Kidney epithelial cell (primary cell): ENCODE measurements around the gene CDRT4. TPM values are rescaled to one million over a fixed set of nuclear protein-coding genes. Genes with fewer than 3 reads are reported as not detected.

Source experiments
- DNase-seq: peaks from one replicate; pipeline ENCODE4 v3.0.0-alpha.2; 2010; ENCODE audit warnings: low read depth
- H3K27me3 ChIP-seq: 2 replicates; pipeline ENCODE4 v1.6.0; 2011; ENCODE audit warnings: low read length; ENCODE audit not compliant: control insufficient read depth, insufficient read depth
- H3K36me3 ChIP-seq: 2 replicates; pipeline ENCODE4 v1.5.1; 2011; ENCODE audit warnings: low read length; ENCODE audit not compliant: control insufficient read depth, insufficient read depth
- H3K4me3 ChIP-seq: 2 replicates; pipeline ENCODE4 v1.5.1; 2011; ENCODE audit warnings: low read depth, mild to moderate bottlenecking, control low read depth, low read length
- total RNA-seq: library from RNA; depleted of rRNA; stranded (reverse); fragments of >200 nt; gene quantifications from 2 replicates; pipeline ENCODE4 v1.2.3, GENCODE V29; 2015
- TF ChIP-seq, protein P1 (sequence below): IDR thresholded peaks from 2 replicates; pipeline ENCODE4 v1.5.1; 2011; ENCODE audit warnings: mild to moderate bottlenecking, moderate library complexity, low read length, control low read depth, inconsistent platforms; ENCODE audit not compliant: insufficient read depth, poor library complexity, severe bottlenecking

The CDRT4 gene
- total RNA-seq, 1 donor from 2014 or later: 3.6 TPM

- DNase-seq: no peak
- Histone ChIP-seq H3K27me3 (no peaks in the 10 kb centered on the region), H3K4me3 (no peak overlapping the region), H3K36me3 (no peaks in the 10 kb centered on the region)
- TF ChIP-seq, protein P1, sequence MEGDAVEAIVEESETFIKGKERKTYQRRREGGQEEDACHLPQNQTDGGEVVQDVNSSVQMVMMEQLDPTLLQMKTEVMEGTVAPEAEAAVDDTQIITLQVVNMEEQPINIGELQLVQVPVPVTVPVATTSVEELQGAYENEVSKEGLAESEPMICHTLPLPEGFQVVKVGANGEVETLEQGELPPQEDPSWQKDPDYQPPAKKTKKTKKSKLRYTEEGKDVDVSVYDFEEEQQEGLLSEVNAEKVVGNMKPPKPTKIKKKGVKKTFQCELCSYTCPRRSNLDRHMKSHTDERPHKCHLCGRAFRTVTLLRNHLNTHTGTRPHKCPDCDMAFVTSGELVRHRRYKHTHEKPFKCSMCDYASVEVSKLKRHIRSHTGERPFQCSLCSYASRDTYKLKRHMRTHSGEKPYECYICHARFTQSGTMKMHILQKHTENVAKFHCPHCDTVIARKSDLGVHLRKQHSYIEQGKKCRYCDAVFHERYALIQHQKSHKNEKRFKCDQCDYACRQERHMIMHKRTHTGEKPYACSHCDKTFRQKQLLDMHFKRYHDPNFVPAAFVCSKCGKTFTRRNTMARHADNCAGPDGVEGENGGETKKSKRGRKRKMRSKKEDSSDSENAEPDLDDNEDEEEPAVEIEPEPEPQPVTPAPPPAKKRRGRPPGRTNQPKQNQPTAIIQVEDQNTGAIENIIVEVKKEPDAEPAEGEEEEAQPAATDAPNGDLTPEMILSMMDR: no peak
These were observed 34.4 kb downstream of the CDRT4 start for GRCh38 chr17:15432807-15433611.

DNA sequence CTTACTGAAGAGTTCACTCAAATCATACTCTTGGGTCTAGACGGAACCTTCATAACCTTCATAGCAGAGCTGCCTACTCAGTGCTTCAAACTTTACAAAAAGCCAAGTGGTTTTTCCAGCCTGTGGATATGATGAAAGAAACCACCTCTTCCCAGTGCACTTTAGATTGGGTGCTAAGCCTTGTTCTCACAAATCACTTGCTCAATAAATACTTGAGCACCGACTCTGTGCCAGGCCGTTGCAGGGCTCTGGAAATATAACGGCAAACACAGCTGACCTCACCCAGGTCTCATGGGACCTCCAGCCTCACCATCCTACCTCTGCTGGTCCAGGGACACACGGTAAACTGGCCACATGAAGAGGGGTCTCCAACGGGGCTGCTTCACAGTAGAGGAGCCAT, 35.7 kb downstream of the CDRT4 start:
- H3K36me3 ChIP-seq: no peaks in the 10 kb centered on the region
- no peaks in the 10 kb centered on the region for H3K27me3 ChIP-seq
- DNase-seq: no peak
- TF ChIP-seq, protein P1: no peak
- no peak overlapping the region for H3K4me3 ChIP-seq

GRCh38 chr17:15431196-15431595, 36.2 kb downstream of the CDRT4 start:
- Histone ChIP-seq H3K36me3 (no peaks in the 10 kb centered on the region), H3K4me3 (no peak overlapping the region), H3K27me3 (no peaks in the 10 kb centered on the region)
- TF ChIP-seq, protein P1: no peak
- DNase-seq: no peak

DNA sequence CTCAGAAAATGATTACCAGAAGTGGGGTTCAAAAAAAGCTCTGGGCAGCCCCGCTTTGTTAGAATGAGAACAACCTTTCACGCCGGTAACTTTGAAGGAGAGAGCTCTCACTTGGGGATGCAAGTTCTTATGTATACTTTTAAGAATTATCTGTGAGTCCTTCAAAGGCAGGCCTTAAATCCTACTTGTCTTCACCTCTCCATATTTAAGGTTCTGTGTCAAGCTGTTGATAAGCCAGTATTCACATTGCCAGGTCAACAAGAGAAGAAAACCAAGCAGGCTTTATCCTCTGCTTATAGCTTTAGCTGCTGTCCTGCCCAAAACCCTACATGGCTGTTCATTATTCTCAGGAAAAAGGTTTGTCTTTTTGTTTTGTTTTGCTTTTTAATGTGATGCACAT, 42.9 kb downstream of the CDRT4 start:
- Histone ChIP-seq H3K4me3 (no peak overlapping the region), H3K27me3 (no peaks in the 10 kb centered on the region), H3K36me3 (no peaks in the 10 kb centered on the region)
- TF ChIP-seq, protein P1: no peak
- DNase-seq: no peak

DNA sequence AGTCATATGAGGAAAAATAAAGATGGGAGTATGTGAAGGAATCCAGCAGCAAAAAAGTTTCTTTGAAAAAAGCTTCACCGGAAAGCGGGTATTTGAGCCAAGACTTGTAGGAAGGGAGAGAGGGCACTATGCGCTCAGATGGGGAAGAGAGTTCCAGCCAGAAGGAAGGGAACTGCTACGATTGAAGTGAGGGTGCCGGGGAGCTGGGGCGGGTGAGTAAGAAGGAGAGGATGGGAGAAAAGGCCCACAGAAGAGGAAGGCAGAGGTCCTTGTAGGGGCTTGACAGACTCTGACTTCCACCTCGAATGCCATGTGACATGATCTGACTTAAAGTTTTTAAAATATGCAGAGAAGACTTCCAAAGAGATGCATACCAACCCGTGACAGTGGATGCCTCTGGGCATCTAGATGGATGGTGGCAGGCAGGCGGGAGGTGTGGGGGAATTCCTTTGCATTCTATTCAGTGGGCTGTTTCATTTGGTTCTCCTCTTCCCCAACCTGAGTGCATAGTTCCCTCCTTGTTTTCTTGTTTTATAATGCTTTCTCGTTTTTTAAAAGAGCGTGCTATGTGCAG, 44.9 kb downstream of the CDRT4 start:
- DNase-seq: no peak
- Histone ChIP-seq H3K4me3 (no peak overlapping the region), H3K36me3 (no peaks in the 10 kb centered on the region), H3K27me3 (no peaks in the 10 kb centered on the region)
- TF ChIP-seq, protein P1: no peak
